ENCODE results near the gene SENP7.

Gene SENP7

GRCh38 chr3:101527441-101527840, 14.4 kb upstream of the SENP7 start:
- H2AFZ ChIP-seq (ENCODE audit: low read length): no peak overlapping the region
- H3F3A ChIP-seq (ENCODE audit: insufficient read depth, low read length): no peaks in the 10 kb centered on the region
- H3K36me3 ChIP-seq (ENCODE audit: insufficient read depth, low read length): no peaks in the 10 kb centered on the region
- H3K9me2 ChIP-seq (ENCODE audit: low read depth, low read length): no peaks in the 10 kb centered on the region
- H3K9me3 ChIP-seq (ENCODE audit: low read length): peaks cover 11% of the 10 kb centered on the region
- no peaks in the 10 kb centered on the region for H3K27me3 ChIP-seq (ENCODE audit: insufficient read depth, low read length)
- H3K4me3 ChIP-seq (ENCODE audit: low read depth, low read length, poor library complexity, severe bottlenecking): no peak overlapping the region
- H3K79me2 ChIP-seq (ENCODE audit: insufficient read depth, low read length): no peaks in the 10 kb centered on the region
- no peak overlapping the region for H3K27ac ChIP-seq (ENCODE audit: low read depth, low read length, poor library complexity, severe bottlenecking)
- TF ChIP-seq EZH2 (IDR thresholded peaks at IDR 0.05; ENCODE audit: borderline replicate concordance, low read length): no peak
- TF ChIP-seq, protein P1, sequence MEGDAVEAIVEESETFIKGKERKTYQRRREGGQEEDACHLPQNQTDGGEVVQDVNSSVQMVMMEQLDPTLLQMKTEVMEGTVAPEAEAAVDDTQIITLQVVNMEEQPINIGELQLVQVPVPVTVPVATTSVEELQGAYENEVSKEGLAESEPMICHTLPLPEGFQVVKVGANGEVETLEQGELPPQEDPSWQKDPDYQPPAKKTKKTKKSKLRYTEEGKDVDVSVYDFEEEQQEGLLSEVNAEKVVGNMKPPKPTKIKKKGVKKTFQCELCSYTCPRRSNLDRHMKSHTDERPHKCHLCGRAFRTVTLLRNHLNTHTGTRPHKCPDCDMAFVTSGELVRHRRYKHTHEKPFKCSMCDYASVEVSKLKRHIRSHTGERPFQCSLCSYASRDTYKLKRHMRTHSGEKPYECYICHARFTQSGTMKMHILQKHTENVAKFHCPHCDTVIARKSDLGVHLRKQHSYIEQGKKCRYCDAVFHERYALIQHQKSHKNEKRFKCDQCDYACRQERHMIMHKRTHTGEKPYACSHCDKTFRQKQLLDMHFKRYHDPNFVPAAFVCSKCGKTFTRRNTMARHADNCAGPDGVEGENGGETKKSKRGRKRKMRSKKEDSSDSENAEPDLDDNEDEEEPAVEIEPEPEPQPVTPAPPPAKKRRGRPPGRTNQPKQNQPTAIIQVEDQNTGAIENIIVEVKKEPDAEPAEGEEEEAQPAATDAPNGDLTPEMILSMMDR (IDR thresholded peaks at IDR 0.05; ENCODE audit: low read length): no peak
- H3K9ac ChIP-seq (ENCODE audit: low read length): no peak overlapping the region
- no peak overlapping the region for H3K4me2 ChIP-seq (ENCODE audit: low read length)
- H3K4me1 ChIP-seq (ENCODE audit: insufficient read depth, low read length, severe bottlenecking): no peaks in the 10 kb centered on the region
- H4K20me1 ChIP-seq (ENCODE audit: insufficient read depth, low read length): no peaks in the 10 kb centered on the region

GRCh38 chr3:101521211-101521701, 8.2 kb upstream of the SENP7 start:
- H3K79me2 ChIP-seq (ENCODE audit: insufficient read depth, low read length): no peaks in the 10 kb centered on the region
- H3K9me3 ChIP-seq (ENCODE audit: low read length): no peaks in the 10 kb centered on the region
- H3K36me3 ChIP-seq (ENCODE audit: insufficient read depth, low read length): no peaks in the 10 kb centered on the region
- H3K27me3 ChIP-seq (ENCODE audit: insufficient read depth, low read length): no peaks in the 10 kb centered on the region
- no peak overlapping the region for H3K4me2 ChIP-seq (ENCODE audit: low read length)
- no peak overlapping the region for H2AFZ ChIP-seq (ENCODE audit: low read length)
- H3F3A ChIP-seq (ENCODE audit: insufficient read depth, low read length): no peaks in the 10 kb centered on the region
- peaks cover 12% of the 10 kb centered on the region for H3K4me1 ChIP-seq (ENCODE audit: insufficient read depth, low read length, severe bottlenecking)
- H4K20me1 ChIP-seq (ENCODE audit: insufficient read depth, low read length): no peaks in the 10 kb centered on the region
- H3K9ac ChIP-seq (ENCODE audit: low read length): no peak overlapping the region
- H3K27ac ChIP-seq (ENCODE audit: low read depth, low read length, poor library complexity, severe bottlenecking): no peak overlapping the region
- H3K4me3 ChIP-seq (ENCODE audit: low read depth, low read length, poor library complexity, severe bottlenecking): no peak overlapping the region
- TF ChIP-seq, protein P1 (IDR thresholded peaks at IDR 0.05; ENCODE audit: low read length): no peak
- TF ChIP-seq EZH2 (IDR thresholded peaks at IDR 0.05; ENCODE audit: borderline replicate concordance, low read length): no peak
- H3K9me2 ChIP-seq (ENCODE audit: low read depth, low read length): no peaks in the 10 kb centered on the region

DNA sequence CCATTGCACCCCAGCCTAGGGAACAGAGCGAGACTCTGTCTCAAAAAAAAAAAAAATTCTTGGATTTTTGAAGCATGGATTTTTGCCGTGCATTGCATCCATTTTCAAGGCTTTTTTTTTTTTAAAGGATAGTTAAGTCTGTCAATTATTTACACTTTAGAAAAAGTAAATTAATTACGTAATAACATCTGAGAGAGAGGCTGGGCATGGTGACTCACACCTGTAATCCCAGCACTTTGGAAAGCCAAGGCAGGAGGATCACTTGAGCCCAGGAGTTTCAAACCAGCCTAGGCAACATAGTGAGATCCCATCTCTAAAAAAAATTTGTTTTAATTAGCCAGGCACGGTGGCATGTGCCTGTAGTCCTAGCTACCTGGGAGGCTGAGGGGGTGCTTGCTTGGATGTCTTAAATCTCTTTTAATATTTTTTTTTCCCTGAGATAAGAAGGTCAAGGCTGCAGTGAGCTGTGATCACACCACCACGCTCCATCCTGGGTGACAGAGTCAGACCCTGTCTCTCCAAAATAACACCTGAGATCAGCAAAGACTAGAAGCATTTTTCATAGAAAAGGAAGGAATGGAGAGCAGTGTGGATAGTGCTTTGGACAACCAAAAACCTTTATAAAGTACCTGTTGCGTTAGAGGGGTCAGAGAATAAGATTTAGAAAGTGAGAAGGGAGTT, 6.8 kb upstream of the SENP7 start:
- H3K4me2 ChIP-seq (ENCODE audit: low read length): no peak overlapping the region

More for the DNA sequence above, 6.8 kb upstream of the SENP7 start:
- H3K9me2 ChIP-seq (ENCODE audit: low read depth, low read length): no peaks in the 10 kb centered on the region
- TF ChIP-seq EZH2 (IDR thresholded peaks at IDR 0.05; ENCODE audit: borderline replicate concordance, low read length): no peak
- TF ChIP-seq, protein P1 (IDR thresholded peaks at IDR 0.05; ENCODE audit: low read length): no peak
- no peaks in the 10 kb centered on the region for H3F3A ChIP-seq (ENCODE audit: insufficient read depth, low read length)
- no peaks in the 10 kb centered on the region for H3K9me3 ChIP-seq (ENCODE audit: low read length)
- no peaks in the 10 kb centered on the region for H3K36me3 ChIP-seq (ENCODE audit: insufficient read depth, low read length)
- H3K79me2 ChIP-seq (ENCODE audit: insufficient read depth, low read length): no peaks in the 10 kb centered on the region
- no peak overlapping the region for H3K9ac ChIP-seq (ENCODE audit: low read length)
- no peaks in the 10 kb centered on the region for H3K27me3 ChIP-seq (ENCODE audit: insufficient read depth, low read length)
- peaks cover 12% of the 10 kb centered on the region for H3K4me1 ChIP-seq (ENCODE audit: insufficient read depth, low read length, severe bottlenecking)
- H3K27ac ChIP-seq (ENCODE audit: low read depth, low read length, poor library complexity, severe bottlenecking): no peak overlapping the region
- H2AFZ ChIP-seq (ENCODE audit: low read length): no peak overlapping the region
- no peaks in the 10 kb centered on the region for H4K20me1 ChIP-seq (ENCODE audit: insufficient read depth, low read length)
- no peak overlapping the region for H3K4me3 ChIP-seq (ENCODE audit: low read depth, low read length, poor library complexity, severe bottlenecking)
